ENCODE results near the gene PHEX. TPM values are rescaled to one million over a fixed set of nuclear protein-coding genes. Genes with fewer than 3 reads are reported as not detected.
A peak's percentile ranks its signal among the peaks of the same experiment; 100 is the strongest.

PHEX gene
- under 1 TPM; 0.09 to 0.12 TPM for polyA plus RNA-seq

GRCh38 chrX:22032084-22032483, at the start of gene PHEX:
Gene PHEX, plus strand, starts transcription at chrX:22032325. Its CDS starts 681 bp downstream, at chrX:22033006.
- WGBS, 2 donors: 48 to 83% methylated on average over 1 of the region's 1 CpG

GRCh38 chrX:21985332-21985777, 46.8 kb upstream of the PHEX start:
- Histone ChIP-seq H3K4me1 (ENCODE audit: control insufficient read depth in 2 of 2, insufficient read depth in 2 of 2, low read length in 1 of 2) (no peaks in the 10 kb centered on the region), H3K27me3 (ENCODE audit: control insufficient read depth in 1 of 2, insufficient read depth in 2 of 2, low read length in 2 of 2) (no peaks in the 10 kb centered on the region), H3K27ac (ENCODE audit: low read depth in 2 of 2, low read length in 1 of 2) (no peak overlapping the region), H3K4me3 (ENCODE audit: low read depth in 1 of 2, low read length in 2 of 2) (no peak overlapping the region), H3K36me3 (ENCODE audit: control insufficient read depth in 2 of 2, insufficient read depth in 2 of 2, low read length in 1 of 2) (peaks cover 0 to 3% of the 10 kb centered on the region in 2 donors), H3K9me3 (ENCODE audit: control insufficient read depth in 2 of 2, insufficient read depth in 1 of 2, low read depth in 1 of 2, low read length in 1 of 2) (no peaks in the 10 kb centered on the region)
- 6 to 9% methylated on average over 3 of the region's 3 CpGs for WGBS, 2 donors

More at GRCh38 chrX:22032084-22032483, at the start of gene PHEX:
- no peak within 1 kb of the TSS for H3K27ac ChIP-seq (ENCODE audit: low read depth in 2 of 2, low read length in 1 of 2)
- no peaks in the 10 kb centered on the region for H3K27me3 ChIP-seq (ENCODE audit: control insufficient read depth in 1 of 2, insufficient read depth in 2 of 2, low read length in 2 of 2)
- no peak within 1 kb of the TSS for H3K4me3 ChIP-seq (ENCODE audit: low read depth in 1 of 2, low read length in 2 of 2)
- H3K4me1 ChIP-seq (ENCODE audit: control insufficient read depth in 2 of 2, insufficient read depth in 2 of 2, low read length in 1 of 2): no peaks in the 10 kb centered on the region
- H3K9me3 ChIP-seq (ENCODE audit: control insufficient read depth in 2 of 2, insufficient read depth in 1 of 2, low read depth in 1 of 2, low read length in 1 of 2): no peaks in the 10 kb centered on the region
- H3K36me3 ChIP-seq (ENCODE audit: control insufficient read depth in 2 of 2, insufficient read depth in 2 of 2, low read length in 1 of 2): no peaks in the 10 kb centered on the region

- WGBS, 2 donors: 38 to 65% methylated on average over 1 of the region's 1 CpG
- no peaks in the 10 kb centered on the region for H3K9me3 ChIP-seq (ENCODE audit: control insufficient read depth in 2 of 2, insufficient read depth in 1 of 2, low read depth in 1 of 2, low read length in 1 of 2)
- H3K4me3 ChIP-seq (ENCODE audit: low read depth in 1 of 2, low read length in 2 of 2): no peak overlapping the region
- no peak overlapping the region for H3K27ac ChIP-seq (ENCODE audit: low read depth in 2 of 2, low read length in 1 of 2)
- peaks cover 0 to 3% of the 10 kb centered on the region in 2 donors for H3K36me3 ChIP-seq (ENCODE audit: control insufficient read depth in 2 of 2, insufficient read depth in 2 of 2, low read length in 1 of 2)
- no peaks in the 10 kb centered on the region for H3K27me3 ChIP-seq (ENCODE audit: control insufficient read depth in 1 of 2, insufficient read depth in 2 of 2, low read length in 2 of 2)
- no peaks in the 10 kb centered on the region for H3K4me1 ChIP-seq (ENCODE audit: control insufficient read depth in 2 of 2, insufficient read depth in 2 of 2, low read length in 1 of 2)
Observed at GRCh38 chrX:21986596-21986995, 45.5 kb upstream of the PHEX start.

- WGBS, 2 donors: 79 to 86% methylated on average over 4 of the region's 4 CpGs
- H3K4me3 ChIP-seq (ENCODE audit: low read depth in 1 of 2, low read length in 2 of 2): no peak overlapping the region
- H3K4me1 ChIP-seq (ENCODE audit: control insufficient read depth in 2 of 2, insufficient read depth in 2 of 2, low read length in 1 of 2): no peaks in the 10 kb centered on the region
- H3K27ac ChIP-seq (ENCODE audit: low read depth in 2 of 2, low read length in 1 of 2): no peak overlapping the region
- no peaks in the 10 kb centered on the region for H3K9me3 ChIP-seq (ENCODE audit: control insufficient read depth in 2 of 2, insufficient read depth in 1 of 2, low read depth in 1 of 2, low read length in 1 of 2)
- peaks cover 0 to 6% of the 10 kb centered on the region in 2 donors for H3K36me3 ChIP-seq (ENCODE audit: control insufficient read depth in 2 of 2, insufficient read depth in 2 of 2, low read length in 1 of 2)
- no peaks in the 10 kb centered on the region for H3K27me3 ChIP-seq (ENCODE audit: control insufficient read depth in 1 of 2, insufficient read depth in 2 of 2, low read length in 2 of 2)
Observed at GRCh38 chrX:21989384-21989783, 42.7 kb upstream of the PHEX start.

- Histone ChIP-seq H3K36me3 (ENCODE audit: control insufficient read depth in 2 of 2, insufficient read depth in 2 of 2, low read length in 1 of 2) (peaks cover 0 to 6% of the 10 kb centered on the region in 2 donors), H3K27ac (ENCODE audit: low read depth in 2 of 2, low read length in 1 of 2) (no peak overlapping the region), H3K4me3 (ENCODE audit: low read depth in 1 of 2, low read length in 2 of 2) (no peak overlapping the region), H3K4me1 (ENCODE audit: control insufficient read depth in 2 of 2, insufficient read depth in 2 of 2, low read length in 1 of 2) (no peaks in the 10 kb centered on the region), H3K27me3 (ENCODE audit: control insufficient read depth in 1 of 2, insufficient read depth in 2 of 2, low read length in 2 of 2) (no peaks in the 10 kb centered on the region), H3K9me3 (ENCODE audit: control insufficient read depth in 2 of 2, insufficient read depth in 1 of 2, low read depth in 1 of 2, low read length in 1 of 2) (no peaks in the 10 kb centered on the region)
- WGBS, 2 donors: 82 to 85% methylated on average over 8 of the region's 8 CpGs
Observed at GRCh38 chrX:21990832-21991231, 41.3 kb upstream of the PHEX start.

- no peaks in the 10 kb centered on the region for H3K9me3 ChIP-seq (ENCODE audit: control insufficient read depth in 2 of 2, insufficient read depth in 1 of 2, low read depth in 1 of 2, low read length in 1 of 2)
- H3K36me3 ChIP-seq (ENCODE audit: control insufficient read depth in 2 of 2, insufficient read depth in 2 of 2, low read length in 1 of 2): peaks cover 0 to 6% of the 10 kb centered on the region in 2 donors
- WGBS, 2 donors: 83 to 89% methylated on average over 3 of the region's 3 CpGs
- H3K27me3 ChIP-seq (ENCODE audit: control insufficient read depth in 1 of 2, insufficient read depth in 2 of 2, low read length in 2 of 2): no peaks in the 10 kb centered on the region
- no peak overlapping the region for H3K27ac ChIP-seq (ENCODE audit: low read depth in 2 of 2, low read length in 1 of 2)
- H3K4me3 ChIP-seq (ENCODE audit: low read depth in 1 of 2, low read length in 2 of 2): no peak overlapping the region
- no peaks in the 10 kb centered on the region for H3K4me1 ChIP-seq (ENCODE audit: control insufficient read depth in 2 of 2, insufficient read depth in 2 of 2, low read length in 1 of 2)
Observed at GRCh38 chrX:21991504-21991903, 40.6 kb upstream of the PHEX start.

- 81 to 82% methylated on average over 8 of the region's 8 CpGs for WGBS, 2 donors
- Histone ChIP-seq H3K27me3 (ENCODE audit: control insufficient read depth in 1 of 2, insufficient read depth in 2 of 2, low read length in 2 of 2) (no peaks in the 10 kb centered on the region), H3K4me1 (ENCODE audit: control insufficient read depth in 2 of 2, insufficient read depth in 2 of 2, low read length in 1 of 2) (no peaks in the 10 kb centered on the region), H3K36me3 (ENCODE audit: control insufficient read depth in 2 of 2, insufficient read depth in 2 of 2, low read length in 1 of 2) (peaks cover 0 to 6% of the 10 kb centered on the region in 2 donors), H3K9me3 (ENCODE audit: control insufficient read depth in 2 of 2, insufficient read depth in 1 of 2, low read depth in 1 of 2, low read length in 1 of 2) (no peaks in the 10 kb centered on the region), H3K27ac (ENCODE audit: low read depth in 2 of 2, low read length in 1 of 2) (peak overlapping the region in 1 of 2 donors; percentile 35), H3K4me3 (ENCODE audit: low read depth in 1 of 2, low read length in 2 of 2) (no peak overlapping the region)
Observed at GRCh38 chrX:21993265-21993664, 38.9 kb upstream of the PHEX start.

- Histone ChIP-seq H3K9me3 (ENCODE audit: control insufficient read depth in 2 of 2, insufficient read depth in 1 of 2, low read depth in 1 of 2, low read length in 1 of 2) (no peaks in the 10 kb centered on the region), H3K36me3 (ENCODE audit: control insufficient read depth in 2 of 2, insufficient read depth in 2 of 2, low read length in 1 of 2) (peaks cover 0 to 3% of the 10 kb centered on the region in 2 donors), H3K27ac (ENCODE audit: low read depth in 2 of 2, low read length in 1 of 2) (no peak overlapping the region), H3K27me3 (ENCODE audit: control insufficient read depth in 1 of 2, insufficient read depth in 2 of 2, low read length in 2 of 2) (no peaks in the 10 kb centered on the region), H3K4me1 (ENCODE audit: control insufficient read depth in 2 of 2, insufficient read depth in 2 of 2, low read length in 1 of 2) (no peaks in the 10 kb centered on the region), H3K4me3 (ENCODE audit: low read depth in 1 of 2, low read length in 2 of 2) (no peak overlapping the region)
- WGBS, 2 donors: 79 to 82% methylated on average over 10 of the region's 10 CpGs
Observed at GRCh38 chrX:21996872-21997455, 35.2 kb upstream of the PHEX start.

- H3K36me3 ChIP-seq (ENCODE audit: control insufficient read depth in 2 of 2, insufficient read depth in 2 of 2, low read length in 1 of 2): peaks cover 0 to 3% of the 10 kb centered on the region in 2 donors
- 62 to 78% methylated on average over 4 of the region's 4 CpGs for WGBS, 2 donors
Observed at GRCh38 chrX:21998037-21998436, 34.1 kb upstream of the PHEX start.

GRCh38 chrX:22004866-22005265, 27.3 kb upstream of the PHEX start:
- WGBS, 2 donors: 84 to 91% methylated on average over 10 of the region's 10 CpGs
- no peak overlapping the region for H3K27ac ChIP-seq (ENCODE audit: low read depth in 2 of 2, low read length in 1 of 2)

More at GRCh38 chrX:21998037-21998436, 34.1 kb upstream of the PHEX start:
- H3K27ac ChIP-seq (ENCODE audit: low read depth in 2 of 2, low read length in 1 of 2): no peak overlapping the region
- H3K4me1 ChIP-seq (ENCODE audit: control insufficient read depth in 2 of 2, insufficient read depth in 2 of 2, low read length in 1 of 2): no peaks in the 10 kb centered on the region
- no peaks in the 10 kb centered on the region for H3K27me3 ChIP-seq (ENCODE audit: control insufficient read depth in 1 of 2, insufficient read depth in 2 of 2, low read length in 2 of 2)
- no peak overlapping the region for H3K4me3 ChIP-seq (ENCODE audit: low read depth in 1 of 2, low read length in 2 of 2)
- H3K9me3 ChIP-seq (ENCODE audit: control insufficient read depth in 2 of 2, insufficient read depth in 1 of 2, low read depth in 1 of 2, low read length in 1 of 2): no peaks in the 10 kb centered on the region

More at GRCh38 chrX:22004866-22005265, 27.3 kb upstream of the PHEX start:
- Histone ChIP-seq H3K9me3 (ENCODE audit: control insufficient read depth in 2 of 2, insufficient read depth in 1 of 2, low read depth in 1 of 2, low read length in 1 of 2) (no peaks in the 10 kb centered on the region), H3K36me3 (ENCODE audit: control insufficient read depth in 2 of 2, insufficient read depth in 2 of 2, low read length in 1 of 2) (no peaks in the 10 kb centered on the region), H3K4me3 (ENCODE audit: low read depth in 1 of 2, low read length in 2 of 2) (no peak overlapping the region), H3K27me3 (ENCODE audit: control insufficient read depth in 1 of 2, insufficient read depth in 2 of 2, low read length in 2 of 2) (no peaks in the 10 kb centered on the region), H3K4me1 (ENCODE audit: control insufficient read depth in 2 of 2, insufficient read depth in 2 of 2, low read length in 1 of 2) (no peaks in the 10 kb centered on the region)
